Erythroblast (primary cell): ENCODE measurements around the gene SLC9B2.

ENCODE experiments used
- GATA1 ChIP-seq: IDR thresholded peaks from 2 replicates; pipeline ENCODE4 v1.6.1; 2011; ENCODE audit warnings: low read depth, mild to moderate bottlenecking, control low read depth, low read length, moderate library complexity
- POLR2A ChIP-seq: IDR thresholded peaks from 2 replicates; pipeline ENCODE4 v1.6.1; 2011; ENCODE audit warnings: mild to moderate bottlenecking, low read length

DNA sequence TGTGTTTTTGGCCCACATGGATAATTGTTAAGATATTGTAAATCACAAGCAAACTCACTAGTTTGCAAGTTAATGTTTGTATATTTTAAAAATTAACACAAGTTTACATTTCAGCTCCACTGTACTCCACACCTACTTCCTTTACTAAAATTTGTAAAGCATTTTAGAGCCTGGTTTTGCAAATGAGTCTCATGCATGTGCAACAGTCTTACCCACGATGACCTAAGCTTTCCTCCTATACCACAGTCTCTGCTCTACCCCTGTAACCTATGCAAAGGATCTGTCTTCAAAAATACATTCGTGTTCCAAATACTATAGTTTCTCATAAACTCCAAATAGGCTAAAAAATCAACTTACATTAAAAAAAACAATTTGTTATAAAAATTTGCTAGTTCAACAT is 12.9 kb upstream of the SLC9B2 start:
- TF ChIP-seq POLR2A, result no peak
- TF ChIP-seq GATA1, result no peak
